ENCODE data around the gene MEAK7.

DNA sequence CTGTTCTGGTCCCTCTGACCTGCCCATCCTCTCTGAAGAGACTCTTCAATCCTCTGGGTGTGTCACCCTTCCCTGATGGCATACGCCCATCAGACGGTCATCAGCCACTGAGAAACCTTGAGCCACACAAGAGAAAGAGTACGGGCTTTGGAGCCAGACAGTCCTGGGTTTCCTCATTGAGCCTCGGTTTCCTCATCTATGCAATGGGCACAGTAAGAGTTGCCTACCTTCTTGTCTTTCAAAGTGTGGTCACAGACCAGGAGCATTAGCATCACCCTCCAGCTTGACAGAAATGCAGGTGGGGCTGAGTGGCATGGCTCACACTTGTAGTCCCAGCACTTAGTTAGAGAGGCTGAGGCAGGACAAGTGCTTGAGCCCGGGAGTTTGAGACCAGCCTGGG is 26.1 kb upstream of the MEAK7 start:
- TF ChIP-seq, protein P1, sequence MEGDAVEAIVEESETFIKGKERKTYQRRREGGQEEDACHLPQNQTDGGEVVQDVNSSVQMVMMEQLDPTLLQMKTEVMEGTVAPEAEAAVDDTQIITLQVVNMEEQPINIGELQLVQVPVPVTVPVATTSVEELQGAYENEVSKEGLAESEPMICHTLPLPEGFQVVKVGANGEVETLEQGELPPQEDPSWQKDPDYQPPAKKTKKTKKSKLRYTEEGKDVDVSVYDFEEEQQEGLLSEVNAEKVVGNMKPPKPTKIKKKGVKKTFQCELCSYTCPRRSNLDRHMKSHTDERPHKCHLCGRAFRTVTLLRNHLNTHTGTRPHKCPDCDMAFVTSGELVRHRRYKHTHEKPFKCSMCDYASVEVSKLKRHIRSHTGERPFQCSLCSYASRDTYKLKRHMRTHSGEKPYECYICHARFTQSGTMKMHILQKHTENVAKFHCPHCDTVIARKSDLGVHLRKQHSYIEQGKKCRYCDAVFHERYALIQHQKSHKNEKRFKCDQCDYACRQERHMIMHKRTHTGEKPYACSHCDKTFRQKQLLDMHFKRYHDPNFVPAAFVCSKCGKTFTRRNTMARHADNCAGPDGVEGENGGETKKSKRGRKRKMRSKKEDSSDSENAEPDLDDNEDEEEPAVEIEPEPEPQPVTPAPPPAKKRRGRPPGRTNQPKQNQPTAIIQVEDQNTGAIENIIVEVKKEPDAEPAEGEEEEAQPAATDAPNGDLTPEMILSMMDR (IDR thresholded peaks at IDR 0.05): no peak
- no peak for TF ChIP-seq POLR2A (IDR thresholded peaks at IDR 0.05)

Data from adrenal gland (tissue), 5 donors.